C4-2B (cell line): ENCODE measurements around the gene AGBL3.
"Not testable (repeated sequence)": the region's sequence is repeated elsewhere in the genome, so short reads cannot be mapped to it uniquely, and the experiment has no call there.

ENCODE experiments used
- H3K27ac ChIP-seq: fragments of 450-650 bp; 2 replicates; pipeline ENCODE4 v1.5.1; 2017
- CTCF ChIP-seq: fragments of 450-650 bp; conservative IDR thresholded peaks from 2 replicates; pipeline ENCODE4 v1.5.1; 2017; ENCODE audit warnings: mild to moderate bottlenecking
- ZFX ChIP-seq: fragments of 450-650 bp; IDR thresholded peaks from 2 replicates; pipeline ENCODE4 v1.6.1; 2017

Gene AGBL3

GRCh38 chr7:135114622-135115021 is 128.3 kb downstream of the AGBL3 start:
- TF ChIP-seq ZFX (no peak), CTCF (no peak)

DNA sequence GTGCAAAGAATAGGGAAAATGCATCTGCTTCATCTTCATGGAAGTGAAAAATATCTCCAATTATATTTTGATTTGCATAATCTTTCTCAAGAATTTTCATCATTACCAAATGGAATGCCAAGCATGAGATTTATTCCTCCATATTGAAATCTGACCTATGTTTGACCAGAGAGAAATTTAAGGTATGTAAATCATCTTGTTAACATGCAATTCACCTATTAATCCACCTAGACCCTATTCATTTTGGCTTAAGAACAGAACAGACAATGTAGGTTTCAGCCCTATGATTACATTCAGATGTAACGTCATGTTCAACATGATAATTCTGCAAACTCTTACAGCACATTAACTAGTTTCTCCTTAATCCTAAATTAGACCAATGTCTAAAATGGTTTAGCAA is 130.8 kb downstream of the AGBL3 start:
- TF ChIP-seq CTCF (no peak), ZFX (no peak)
- H3K27ac ChIP-seq = no peak overlapping the region

More at GRCh38 chr7:135114622-135115021, 128.3 kb downstream of the AGBL3 start:
- H3K27ac ChIP-seq = no peak overlapping the region

GRCh38 chr7:135121868-135122267 is 135.6 kb downstream of the AGBL3 start:
- TF ChIP-seq CTCF (no peak), ZFX (no peak)
- no peak overlapping the region for H3K27ac ChIP-seq

GRCh38 chr7:135124631-135125030 is 138.3 kb downstream of the AGBL3 start:
- H3K27ac ChIP-seq = not testable (repeated sequence)

- no peak overlapping the region for H3K27ac ChIP-seq
Measured at GRCh38 chr7:135128931-135129330, 142.6 kb downstream of the AGBL3 start.

GRCh38 chr7:135129579-135129978 is 143.3 kb downstream of the AGBL3 start:
- H3K27ac ChIP-seq = no peak overlapping the region
- TF ChIP-seq CTCF (no peak; the same call in 1 of the 2 replicates), ZFX (no peak)

More at GRCh38 chr7:135128931-135129330, 142.6 kb downstream of the AGBL3 start:
- TF ChIP-seq ZFX = no peak
- no peak for TF ChIP-seq CTCF

GRCh38 chr7:135143885-135144668 is 157.8 kb downstream of the AGBL3 start:
- no peak for TF ChIP-seq CTCF
- TF ChIP-seq ZFX = no peak
- no peak overlapping the region for H3K27ac ChIP-seq

GRCh38 chr7:135147341-135147898 is 161.1 kb downstream of the AGBL3 start:
- H3K27ac ChIP-seq = peak overlapping the region; percentile 53; the same call in 1 of the 2 replicates
- TF ChIP-seq ZFX = no peak
- TF ChIP-seq CTCF = no peak
